Activated CD4-positive, alpha-beta T cell treated with anti-CD3 and anti-CD28 coated beads, Interleukin-10, Interleukin-2, amounts not matched to agents 100 ng/mL and 50 ng/mL, durations not matched to agents 16 hours and 8 hours (primary cell): Measurements from ENCODE around the gene ALG13.
A peak's percentile ranks its signal among the peaks of the same experiment; 100 is the strongest.

Experiments used
- DNase-seq: peaks from one replicate; pipeline ENCODE4 v3.0.0-alpha.2; 2020

Gene ALG13

DNA sequence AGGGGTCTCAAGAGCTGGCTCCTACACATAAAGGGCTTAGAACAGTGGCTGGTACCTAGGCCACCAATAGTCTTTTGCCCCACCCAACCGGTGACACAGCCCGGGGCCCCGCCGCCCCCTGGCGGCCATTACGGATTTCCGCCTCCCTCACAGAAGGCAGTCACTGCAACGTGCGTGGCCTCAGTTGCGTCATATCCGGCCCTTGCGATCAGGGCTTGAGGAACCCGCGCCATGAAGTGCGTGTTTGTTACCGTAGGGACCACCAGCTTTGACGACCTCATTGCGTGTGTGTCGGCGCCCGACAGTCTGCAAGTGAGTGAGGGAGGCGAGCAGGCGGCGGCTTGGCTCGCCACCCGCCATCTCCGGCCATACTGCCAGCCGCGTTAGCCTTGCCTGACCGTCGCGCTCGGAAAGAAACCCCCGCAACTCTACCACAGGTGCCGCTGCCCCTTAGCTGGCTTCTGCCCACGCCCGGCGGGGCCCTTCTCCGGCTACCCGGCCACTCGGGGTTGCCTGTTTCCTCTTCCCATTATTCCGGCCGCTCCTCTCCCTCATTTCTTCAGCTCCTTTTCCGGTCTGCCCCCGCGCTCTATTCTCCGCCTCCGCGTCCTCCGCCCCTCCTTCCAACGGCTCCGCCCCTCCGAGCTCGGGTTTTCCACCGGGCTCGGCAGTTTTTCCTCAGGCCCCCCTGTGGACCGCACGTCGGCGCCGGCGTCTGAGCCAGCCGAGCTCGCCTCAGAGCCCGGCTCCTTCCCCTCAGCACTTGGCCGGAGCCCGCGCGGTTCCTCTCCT lies at the start of gene ALG13:
Gene ALG13, plus strand, starts transcription at position 183 of the 792 bp plus-strand sequence. Its CDS starts 49 bp downstream, at position 232.
- peak; percentile 94 for DNase-seq

DNA sequence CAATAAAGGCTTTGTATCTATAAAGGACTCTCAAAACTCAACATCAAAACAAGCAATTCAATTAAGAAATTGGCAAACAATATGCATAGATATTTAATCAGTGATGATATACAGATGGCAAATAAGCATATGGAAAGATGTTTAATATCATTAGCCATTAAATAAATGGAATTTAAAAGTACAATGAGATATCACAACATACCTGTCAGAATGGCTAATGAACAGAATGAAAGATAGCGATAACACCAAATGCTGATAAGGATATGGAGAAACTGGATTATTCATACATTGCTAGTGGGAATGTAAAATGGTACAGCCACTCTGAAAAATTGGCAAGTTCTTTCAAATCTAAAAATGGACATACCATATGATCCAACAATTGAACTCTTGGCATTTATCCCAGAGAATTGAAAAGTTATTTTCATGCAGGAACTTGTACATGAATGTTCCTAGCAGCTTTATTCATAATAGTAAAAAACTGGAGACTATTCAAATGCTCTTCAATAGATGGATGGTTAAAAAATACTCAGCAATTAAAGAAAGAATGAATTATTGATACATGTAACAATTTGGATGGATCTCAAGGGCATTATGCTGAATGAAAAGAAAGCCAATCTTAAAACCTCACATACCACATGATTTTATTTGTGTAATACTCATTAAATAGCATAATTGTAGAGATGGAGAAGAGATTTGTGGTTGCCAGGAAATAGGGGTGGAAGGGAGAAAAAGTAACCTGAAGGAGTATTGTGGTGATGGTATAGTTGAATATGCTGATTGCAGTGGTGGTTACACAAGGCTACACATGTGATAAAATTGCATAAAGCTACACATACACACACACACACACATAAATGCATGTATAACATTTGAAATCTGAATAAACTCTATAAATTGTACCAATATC lies 45.9 kb upstream of the ALG13 start:
- no peak for DNase-seq

DNA sequence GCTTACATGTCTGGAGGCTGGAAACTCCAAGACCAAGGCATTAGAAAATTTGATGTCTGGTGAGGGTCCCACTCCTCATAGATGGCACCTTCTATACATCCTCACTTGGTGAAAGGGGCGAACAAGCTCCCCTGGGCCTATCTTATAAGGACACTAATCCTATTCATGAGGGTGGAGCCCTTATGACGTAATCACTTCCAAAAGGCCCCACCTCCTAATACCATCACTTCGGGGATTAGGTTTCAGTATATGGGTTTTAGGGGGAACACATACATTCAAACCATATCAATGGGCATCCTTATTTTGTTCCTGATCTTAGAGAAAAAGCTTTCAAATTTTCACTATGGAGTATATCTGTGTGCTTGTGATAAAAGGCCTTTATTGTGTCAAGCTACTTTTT lies 39.0 kb upstream of the ALG13 start:
- DNase-seq = no peak

DNA sequence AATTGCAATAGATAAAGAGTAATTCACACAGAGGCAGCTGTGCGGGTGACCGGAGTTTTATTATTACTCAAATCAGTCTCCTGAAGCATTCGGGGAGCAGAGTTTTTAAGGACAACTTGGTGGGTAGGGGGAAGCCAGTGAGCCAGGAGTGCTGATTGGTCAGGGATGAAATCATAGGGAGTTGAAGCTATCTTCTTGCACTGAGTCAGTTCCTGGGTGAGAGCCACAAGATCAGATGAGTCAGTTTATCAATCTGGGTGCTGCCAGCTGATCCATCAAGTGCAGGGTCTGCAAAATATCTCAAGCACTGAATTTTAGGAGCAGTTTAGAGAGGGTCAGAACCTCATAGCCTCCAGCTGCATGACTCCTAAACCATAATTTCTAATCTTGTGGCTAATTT lies 35.8 kb upstream of the ALG13 start:
- peak; percentile 73 for DNase-seq

DNA sequence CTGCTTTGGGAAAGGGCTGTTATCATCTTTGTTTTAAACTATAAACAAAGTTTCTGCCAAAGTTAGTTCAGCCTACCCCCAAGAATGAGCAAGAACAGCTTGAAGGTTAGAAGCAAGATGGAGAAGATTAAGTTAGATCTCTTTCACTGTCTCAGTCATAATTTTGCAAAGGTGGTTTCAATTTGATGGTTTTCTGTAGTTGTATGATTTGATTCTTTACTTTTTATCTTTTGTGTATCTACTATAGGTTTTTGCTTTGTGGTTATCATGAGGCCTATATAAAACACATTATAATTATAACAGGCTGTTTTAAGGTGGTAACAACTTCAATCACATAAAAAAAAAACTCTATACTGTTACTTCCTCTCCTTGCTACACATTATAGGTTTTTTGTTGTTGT lies 35.4 kb upstream of the ALG13 start:
- DNase-seq = peak; percentile 61

DNA sequence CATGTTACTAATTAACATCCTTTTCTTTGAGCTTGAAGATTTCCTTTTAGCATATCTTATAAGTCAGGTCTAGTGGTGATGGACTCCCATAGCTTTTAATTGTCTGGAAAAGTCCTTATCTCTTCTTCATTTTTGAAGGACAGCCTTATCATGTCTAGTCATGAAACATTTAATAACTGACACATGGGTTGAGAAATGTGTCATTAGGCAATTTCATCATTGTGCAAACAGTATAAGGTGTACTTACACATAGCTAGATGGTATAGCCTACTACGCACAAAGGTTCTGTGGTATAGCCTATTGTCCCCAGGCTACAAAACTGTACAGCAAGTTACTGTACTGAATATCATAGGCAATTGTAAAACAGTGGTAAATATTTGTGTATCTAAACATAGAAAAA lies 34.5 kb upstream of the ALG13 start:
- peak; percentile 30 for DNase-seq

DNA sequence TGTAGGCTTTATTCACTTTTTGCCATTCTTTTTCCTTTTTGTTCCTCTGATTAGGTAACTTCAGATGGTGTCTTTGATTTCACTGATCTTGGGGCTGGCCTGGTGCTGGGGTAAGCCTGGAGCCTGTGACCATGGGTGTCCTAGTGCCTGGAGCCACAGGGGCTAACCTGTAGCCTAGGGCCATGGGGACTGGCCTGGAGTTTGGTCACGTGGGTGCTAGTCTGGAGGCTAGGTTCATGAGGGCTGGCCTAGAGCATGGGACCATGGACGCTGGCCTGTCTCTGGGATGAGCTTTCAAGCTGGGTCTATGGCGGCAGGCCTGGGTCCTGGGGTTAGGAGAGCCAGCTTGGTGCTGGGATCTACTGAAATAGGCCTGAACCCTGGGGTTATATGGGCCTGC lies 32.2 kb upstream of the ALG13 start:
- DNase-seq = no peak

DNA sequence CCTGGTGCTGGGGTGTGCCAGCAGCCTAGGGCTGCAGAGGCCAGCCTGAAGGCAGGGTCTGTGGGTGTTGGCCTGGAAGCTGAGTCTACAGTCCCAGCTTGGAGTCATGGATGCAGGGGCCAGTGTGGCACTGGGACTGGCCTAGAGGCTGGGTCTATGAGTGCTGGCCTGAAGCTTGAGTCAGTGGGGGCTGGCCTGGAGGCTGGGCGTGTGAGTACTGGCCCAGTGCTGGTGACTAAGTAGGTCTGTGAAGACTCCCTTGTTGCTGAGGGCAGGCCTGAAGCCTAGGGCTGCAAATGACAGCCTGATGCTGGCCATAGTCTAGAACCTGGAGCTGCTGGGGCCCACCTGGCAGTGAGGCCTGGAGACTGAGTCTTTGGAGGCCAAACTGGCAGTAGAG lies 31.3 kb upstream of the ALG13 start:
- no peak for DNase-seq

DNA sequence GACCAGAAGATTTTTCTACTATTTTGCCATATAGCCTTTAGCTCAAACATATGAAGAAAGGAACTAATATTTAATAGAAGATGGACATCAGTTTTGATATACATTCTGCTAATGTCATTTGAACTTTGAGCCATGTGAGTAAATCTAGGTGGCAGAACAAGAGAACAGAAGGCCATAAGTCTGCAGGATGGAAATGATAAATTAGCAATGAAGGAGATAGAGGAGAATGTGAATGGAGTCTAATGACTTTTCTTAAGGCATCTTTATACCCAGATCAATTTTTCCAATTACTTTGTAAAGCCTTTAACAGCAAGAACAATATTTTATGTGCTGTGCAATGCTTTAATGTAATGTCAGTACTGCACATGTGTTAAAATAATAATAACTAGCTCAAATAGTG lies 30.1 kb upstream of the ALG13 start:
- no peak for DNase-seq

DNA sequence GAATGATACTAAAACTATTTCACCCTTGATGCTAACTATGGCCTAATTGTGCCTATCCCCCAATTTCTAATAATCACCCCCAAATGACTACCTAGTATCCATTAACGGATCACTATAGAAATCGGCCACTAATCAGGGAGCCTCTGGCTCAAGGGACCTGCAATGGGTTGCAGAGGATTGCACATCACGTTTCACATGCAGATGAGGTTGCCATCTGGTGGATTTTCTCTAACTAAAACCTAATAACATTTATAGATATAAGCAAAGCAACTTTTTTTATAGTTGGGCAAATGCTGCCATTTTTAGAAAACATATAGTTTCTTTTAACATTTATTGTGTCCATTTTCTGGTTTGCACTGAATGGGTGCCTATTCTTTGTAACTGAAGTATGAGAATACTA lies 28.3 kb upstream of the ALG13 start:
- DNase-seq = peak; percentile 2

DNA sequence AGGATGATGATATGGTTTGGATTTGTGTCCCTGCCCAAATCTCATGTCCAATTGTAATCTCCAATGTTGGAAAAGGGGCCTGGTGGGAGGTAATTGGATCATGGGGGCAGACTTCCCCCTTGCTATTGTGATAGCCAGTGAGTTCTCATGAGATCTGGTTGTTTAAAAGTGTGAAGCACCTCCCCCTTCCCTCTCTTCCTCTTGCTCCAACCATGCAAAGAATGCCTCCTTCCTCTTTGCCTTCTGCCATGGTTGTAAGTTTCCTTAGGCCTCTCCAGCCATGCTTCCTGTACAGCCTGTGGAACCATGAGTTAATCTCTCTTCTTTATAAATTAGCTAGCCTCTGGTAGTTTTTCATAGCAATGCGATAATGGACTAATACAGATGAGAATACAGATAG lies 19.7 kb upstream of the ALG13 start:
- no peak for DNase-seq

DNA sequence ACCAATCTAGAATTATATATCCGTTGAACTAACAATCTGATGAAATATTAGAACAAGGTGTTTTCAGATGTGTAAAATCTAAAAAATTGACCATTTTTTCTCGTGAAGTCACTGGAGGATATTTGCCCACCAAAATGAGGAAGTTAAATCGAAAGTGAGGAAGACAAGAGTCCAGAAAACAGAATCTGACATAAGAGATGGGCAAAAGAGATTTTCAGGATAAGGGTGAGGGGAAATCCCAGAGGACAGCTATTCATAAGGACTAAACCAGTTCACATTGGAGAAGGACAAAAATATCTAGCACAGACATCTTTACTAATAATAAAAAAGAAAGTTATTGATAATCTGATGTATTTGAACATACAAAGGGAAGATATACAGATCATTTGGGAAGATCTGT lies 18.7 kb upstream of the ALG13 start:
- no peak for DNase-seq

DNA sequence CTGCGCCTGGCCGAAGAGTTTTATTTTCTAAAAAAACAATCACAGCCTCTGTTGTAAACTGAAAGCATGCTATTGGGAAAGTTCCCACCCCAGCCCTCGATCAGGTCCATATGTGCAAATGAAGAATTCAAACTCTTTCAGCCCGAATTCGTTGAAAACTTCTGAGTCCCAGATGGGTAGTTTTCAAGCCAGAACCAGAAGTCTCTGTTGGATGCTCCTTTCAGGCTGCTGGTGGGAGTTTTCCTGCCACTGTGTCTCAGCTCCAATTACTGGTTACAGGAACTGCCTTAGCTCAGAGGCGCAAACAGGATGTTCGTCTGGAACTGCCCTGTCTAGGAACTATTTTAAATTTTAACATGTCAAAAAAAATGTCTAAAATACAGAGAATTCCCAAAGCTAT lies 9.3 kb upstream of the ALG13 start:
- no peak for DNase-seq

DNA sequence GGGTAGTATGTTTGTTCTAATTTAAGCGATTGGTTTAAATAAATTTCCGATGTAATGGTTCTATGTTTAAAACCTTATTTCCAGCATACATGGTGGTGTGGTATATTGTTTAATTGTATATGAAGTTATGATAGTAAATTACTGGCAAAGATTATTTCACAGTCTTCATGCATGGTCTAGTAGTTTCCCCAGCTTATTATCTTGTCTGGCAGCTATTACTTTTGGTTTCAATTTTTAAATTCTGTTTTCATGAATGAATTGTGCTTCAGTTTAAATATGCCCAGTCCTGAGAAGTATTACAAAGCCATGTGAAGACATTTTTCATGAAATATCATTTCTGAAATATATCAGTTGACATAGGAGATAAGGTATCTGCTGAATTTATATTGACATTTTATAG lies 6.3 kb downstream of the ALG13 start:
- DNase-seq = no peak

DNA sequence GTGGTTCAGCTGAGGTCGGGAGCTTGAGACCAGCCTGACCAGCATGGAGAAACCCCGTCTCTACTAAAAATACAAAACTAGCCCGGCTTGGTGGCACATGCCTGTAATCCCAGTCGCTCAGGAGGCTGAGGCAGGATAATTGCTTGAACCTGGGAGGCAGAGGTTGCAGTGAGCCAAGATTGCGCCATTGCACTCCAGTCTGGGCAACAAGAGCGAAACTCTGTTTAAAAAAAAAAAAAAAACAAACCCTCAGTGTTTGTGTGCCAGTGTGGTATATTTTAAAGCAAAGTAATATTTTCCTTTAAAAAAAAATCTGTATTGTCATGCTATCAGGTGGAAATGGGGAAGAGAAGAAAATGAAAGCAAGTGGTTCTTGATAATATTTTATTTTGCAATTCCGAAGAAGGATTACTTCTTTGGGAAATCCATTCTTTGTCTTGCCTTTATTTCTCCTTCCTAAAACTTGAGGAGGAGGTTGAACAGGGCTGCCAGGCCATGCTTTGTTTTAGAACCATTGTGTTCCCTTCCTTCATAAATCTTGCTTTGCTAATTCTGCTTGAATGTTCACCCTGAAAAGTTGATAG lies 14.4 kb downstream of the ALG13 start:
- no peak for DNase-seq

DNA sequence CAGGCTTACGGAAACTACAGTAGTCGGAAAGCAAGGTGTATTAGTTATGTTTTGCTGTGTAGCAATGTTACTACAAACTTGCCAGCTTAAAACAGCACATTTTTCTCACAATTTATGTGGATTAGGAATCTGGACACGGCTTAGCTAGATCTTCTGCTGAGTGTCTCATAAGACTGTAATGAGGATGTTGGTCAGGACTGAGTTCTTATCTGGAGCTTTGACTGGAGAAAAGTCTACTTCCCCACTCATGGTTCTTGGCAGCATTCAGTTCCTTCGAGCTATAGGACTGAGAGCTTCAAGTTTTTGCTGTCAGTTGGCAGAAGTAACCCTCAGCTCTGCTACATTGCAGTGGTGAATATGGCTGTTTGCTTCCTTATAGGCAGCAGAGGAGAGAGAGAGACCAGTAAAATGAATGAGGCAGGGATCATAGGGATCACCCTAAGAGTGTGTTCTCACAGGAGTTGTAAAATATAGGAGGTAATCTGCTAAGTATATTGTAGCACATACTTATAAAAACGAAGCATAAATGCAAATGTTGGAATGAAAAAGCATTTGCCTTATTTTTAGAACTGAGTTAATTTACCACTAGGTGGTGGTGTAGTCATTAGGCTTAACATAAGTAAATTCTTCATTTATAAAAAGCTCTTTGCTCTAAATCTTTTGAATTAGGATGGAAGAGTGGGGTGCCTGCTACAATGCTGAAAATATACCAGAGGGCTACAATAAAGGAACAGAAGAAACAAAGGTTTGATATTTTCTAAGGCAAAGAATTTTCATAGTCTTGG lies 38.6 kb downstream of the ALG13 start:
- no peak for DNase-seq

DNA sequence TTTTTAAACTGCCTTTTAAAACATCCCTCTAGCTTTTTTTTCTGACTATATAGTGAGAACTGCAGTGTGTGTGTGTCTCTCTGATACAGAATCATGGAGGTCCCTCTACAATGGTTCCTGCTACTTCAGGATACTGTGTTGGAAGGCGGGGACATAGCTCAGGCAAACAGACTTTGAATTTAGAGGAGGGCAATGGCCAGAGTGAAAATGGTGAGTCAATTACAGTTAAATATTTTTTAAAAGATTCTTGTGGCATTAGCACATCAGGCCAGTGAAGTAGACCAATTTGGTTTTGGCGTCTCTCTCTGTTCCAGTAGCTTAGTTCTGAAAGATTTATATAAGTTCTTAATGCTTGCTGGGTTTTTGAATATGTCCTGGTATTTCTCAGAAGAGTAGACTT lies 47.1 kb downstream of the ALG13 start:
- no peak for DNase-seq

DNA sequence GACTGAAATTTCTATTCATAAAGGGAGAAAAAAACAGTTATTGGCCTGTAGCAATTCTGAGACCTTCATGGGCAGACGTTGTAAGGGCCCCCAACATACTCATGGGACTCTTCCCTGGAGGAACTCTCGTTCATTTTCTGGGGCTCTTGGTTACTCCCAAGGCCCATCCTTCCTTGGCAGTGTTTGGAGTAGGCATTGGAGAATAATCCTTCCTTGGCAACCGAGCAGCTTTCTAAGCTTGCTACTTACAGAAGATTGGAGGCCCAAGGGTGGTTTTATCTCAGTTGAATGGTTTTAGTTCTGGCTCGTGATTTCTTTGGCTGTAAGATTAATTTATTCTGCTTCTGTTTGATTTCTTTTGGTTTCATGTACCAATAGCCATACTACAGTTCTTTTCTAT lies 50.4 kb downstream of the ALG13 start:
- DNase-seq = no peak

DNA sequence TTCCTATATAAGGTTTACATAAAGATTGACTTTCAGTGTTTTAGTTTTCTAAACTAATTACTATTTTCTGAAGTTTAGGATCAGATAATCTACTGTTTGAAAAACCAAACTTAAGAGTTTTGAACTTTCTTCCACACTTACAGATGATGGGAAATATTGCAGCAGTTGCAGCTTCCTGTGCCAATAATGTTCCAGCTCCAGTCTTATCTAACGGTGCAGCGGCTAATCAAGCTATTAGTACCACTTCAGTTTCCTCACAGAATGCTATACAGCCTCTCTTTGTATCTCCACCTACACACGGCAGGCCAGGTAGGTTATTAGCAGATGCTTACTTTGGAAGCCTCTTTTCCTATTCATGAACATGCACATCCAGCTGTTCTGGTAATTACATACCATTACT lies 55.6 kb downstream of the ALG13 start:
- DNase-seq = no peak

DNA sequence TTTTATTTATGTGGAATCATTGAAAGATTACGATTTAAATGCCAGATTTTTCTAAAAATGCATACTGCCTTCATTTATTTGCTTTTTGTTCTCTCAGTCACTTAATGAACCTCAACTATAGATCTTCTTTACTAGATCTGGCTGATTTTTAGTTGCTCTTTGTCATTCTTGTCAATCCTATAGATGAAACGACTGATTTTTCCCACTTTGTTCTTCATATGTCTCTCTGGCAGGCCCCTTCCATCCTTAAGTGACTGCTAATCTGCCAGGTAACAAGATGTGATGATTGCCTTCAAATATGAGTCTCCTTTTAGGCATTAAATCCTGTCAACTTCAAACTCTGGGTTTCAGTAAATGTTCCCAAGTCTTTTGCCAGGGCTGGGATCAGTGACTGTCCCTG lies 61.0 kb downstream of the ALG13 start:
- no peak for DNase-seq

DNA sequence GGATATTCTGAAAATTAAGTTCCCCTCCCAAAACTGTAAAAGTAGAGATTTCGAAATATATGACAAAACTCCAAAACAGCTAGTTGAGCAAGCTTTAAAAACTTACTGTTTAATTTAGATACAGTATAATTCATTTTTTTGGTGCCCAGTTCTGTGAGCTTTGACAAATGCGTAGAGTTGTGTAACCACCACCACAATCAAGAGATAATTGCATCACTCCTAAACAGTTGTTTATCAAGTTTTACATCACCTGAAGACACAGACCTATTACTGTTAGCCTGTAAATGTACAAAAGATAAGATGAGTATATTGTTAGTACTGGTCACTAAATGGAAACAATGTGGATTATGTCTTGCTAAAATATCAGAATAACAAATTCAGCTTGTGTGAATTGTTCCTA lies 62.3 kb downstream of the ALG13 start:
- DNase-seq = no peak

DNA sequence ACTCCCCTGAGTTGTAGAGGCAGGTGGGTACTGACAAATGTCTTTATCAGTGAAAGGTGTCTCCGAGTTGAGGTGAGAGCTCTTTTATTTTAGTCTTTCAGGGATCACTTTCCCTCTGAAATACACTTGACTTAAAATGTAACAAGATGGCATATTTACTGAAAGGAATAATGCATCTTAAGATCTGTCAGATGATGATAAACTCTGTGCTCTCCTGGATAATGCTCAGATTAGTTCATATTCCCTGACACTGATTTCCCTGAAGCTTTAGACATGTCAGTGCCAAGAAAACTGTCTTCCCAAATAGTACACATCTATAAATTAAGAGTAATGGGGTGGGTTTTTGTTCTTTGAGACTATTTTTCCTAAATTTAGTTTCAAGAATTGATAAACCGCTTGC lies 75.5 kb downstream of the ALG13 start:
- no peak for DNase-seq

DNA sequence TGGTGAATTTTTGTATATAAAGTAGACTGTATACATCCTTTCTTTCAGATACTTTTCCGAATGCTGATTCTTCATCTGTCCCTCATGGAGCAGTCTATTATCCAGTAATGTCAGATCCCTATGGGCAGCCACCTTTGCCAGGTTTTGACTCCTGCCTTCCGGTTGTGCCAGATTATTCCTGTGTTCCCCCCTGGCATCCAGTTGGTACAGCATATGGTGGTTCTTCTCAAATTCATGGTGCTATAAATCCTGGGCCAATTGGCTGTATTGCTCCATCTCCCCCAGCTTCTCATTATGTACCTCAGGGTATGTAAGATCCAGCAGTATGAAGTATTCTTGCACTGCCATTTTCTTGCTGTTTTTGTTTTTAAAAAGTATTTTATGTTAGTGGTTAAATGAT lies 78.7 kb downstream of the ALG13 start:
- no peak for DNase-seq
